Neural progenitor cell (in vitro differentiated cells): ENCODE measurements around the gene DEAF1. TPM values are rescaled to one million over a fixed set of nuclear protein-coding genes. Genes with fewer than 3 reads are reported as not detected.
A peak's percentile ranks its signal among the peaks of the same experiment; 100 is the strongest.

Experiments
- DNase-seq: peaks from one replicate; pipeline ENCODE4 v3.0.0-alpha.2; 2016; ENCODE audit warnings: low spot score
- H2AFZ ChIP-seq: fragments of 200-600 bp; sonication (generic); replicated peaks from 2 replicates; pipeline ENCODE4 v1.6.1; 2016; ENCODE audit warnings: antibody characterized with exemption
- H3F3A ChIP-seq: fragments of 200-600 bp; sonication (generic); 2 replicates; pipeline ENCODE4 v1.6.1; 2016; ENCODE audit warnings: antibody characterized with exemption, low read depth
- H3K27ac ChIP-seq: fragments of 200-600 bp; sonication (generic); 2 replicates; pipeline ENCODE4 v1.5.1; 2016; ENCODE audit warnings: mild to moderate bottlenecking
- H3K27me3 ChIP-seq: fragments of 200-600 bp; sonication (generic); 2 replicates; pipeline ENCODE4 v1.6.1; 2016; ENCODE audit warnings: mild to moderate bottlenecking, moderate library complexity
- H3K36me3 ChIP-seq: fragments of 200-600 bp; sonication (generic); 2 replicates; pipeline ENCODE4 v1.5.1; 2016
- H3K4me1 ChIP-seq: fragments of 200-600 bp; sonication (generic); 2 replicates; pipeline ENCODE4 v1.6.1; 2016; ENCODE audit warnings: mixed run types
- H3K4me2 ChIP-seq: fragments of 200-600 bp; sonication (generic); 2 replicates; pipeline ENCODE4 v1.6.1; 2016
- H3K4me3 ChIP-seq: fragments of 200-600 bp; sonication (generic); 2 replicates; pipeline ENCODE4 v1.5.1; 2016
- H3K79me2 ChIP-seq: fragments of 200-600 bp; sonication (generic); 2 replicates; pipeline ENCODE4 v1.6.1; 2016; ENCODE audit warnings: low read depth
- H3K9ac ChIP-seq: fragments of 200-600 bp; sonication (generic); 2 replicates; pipeline ENCODE4 v1.6.1; 2016
- H3K9me3 ChIP-seq: fragments of 200-600 bp; sonication (generic); 2 replicates; pipeline ENCODE4 v1.5.1; 2016; ENCODE audit warnings: low read depth
- H4K20me1 ChIP-seq: fragments of 200-600 bp; sonication (generic); 2 replicates; pipeline ENCODE4 v1.6.1; 2016; ENCODE audit warnings: low read depth
- H3K27ac Mint-ChIP-seq: 3 replicates; pipeline ENCODE4 v1.8.0; 2021; ENCODE audit warnings: mixed read lengths
- H3K27me3 Mint-ChIP-seq: 2 replicates; pipeline ENCODE4 v1.8.0; 2022; ENCODE audit warnings: low read depth, mild to moderate bottlenecking, inconsistent platforms, moderate library complexity, mixed read lengths; ENCODE audit not compliant: insufficient read depth
- H3K36me3 Mint-ChIP-seq: 3 replicates; pipeline ENCODE4 v1.8.0; 2021; ENCODE audit warnings: mixed read lengths
- H3K4me1 Mint-ChIP-seq: 3 replicates; pipeline ENCODE4 v1.8.0; 2021; ENCODE audit warnings: mixed read lengths
- H3K4me3 Mint-ChIP-seq: 3 replicates; pipeline ENCODE4 v1.8.0; 2021; ENCODE audit warnings: mild to moderate bottlenecking, moderate library complexity, mixed read lengths
- H3K9me3 Mint-ChIP-seq: 3 replicates; pipeline ENCODE4 v1.8.0; 2020; ENCODE audit warnings: mixed read lengths
- EZH2 ChIP-seq: fragments of 200-600 bp; sonication (generic); IDR thresholded peaks from 2 replicates; pipeline ENCODE4 v1.6.1; 2017; ENCODE audit warnings: antibody characterized with exemption, mild to moderate bottlenecking, moderate library complexity
- EZH2phosphoT487 ChIP-seq: fragments of 200-600 bp; sonication (generic); IDR thresholded peaks from 2 replicates; pipeline ENCODE4 v1.6.1; 2017; ENCODE audit warnings: antibody characterized with exemption
- total RNA-seq: library from RNA; depleted of rRNA; stranded (reverse); fragments of >200 nt; gene quantifications from 2 replicates; pipeline ENCODE4 v1.2.3, GENCODE V29; 2015; ENCODE audit warnings: low replicate concordance
- TF ChIP-seq, protein P1 (sequence below): fragments of 200-600 bp; sonication (generic); IDR thresholded peaks from 2 replicates; pipeline ENCODE4 v1.5.1; 2017; ENCODE audit warnings: antibody characterized with exemption, mild to moderate bottlenecking

Gene DEAF1
- total RNA-seq, 1 donor from 2014 or later = 38.4 TPM

DNA sequence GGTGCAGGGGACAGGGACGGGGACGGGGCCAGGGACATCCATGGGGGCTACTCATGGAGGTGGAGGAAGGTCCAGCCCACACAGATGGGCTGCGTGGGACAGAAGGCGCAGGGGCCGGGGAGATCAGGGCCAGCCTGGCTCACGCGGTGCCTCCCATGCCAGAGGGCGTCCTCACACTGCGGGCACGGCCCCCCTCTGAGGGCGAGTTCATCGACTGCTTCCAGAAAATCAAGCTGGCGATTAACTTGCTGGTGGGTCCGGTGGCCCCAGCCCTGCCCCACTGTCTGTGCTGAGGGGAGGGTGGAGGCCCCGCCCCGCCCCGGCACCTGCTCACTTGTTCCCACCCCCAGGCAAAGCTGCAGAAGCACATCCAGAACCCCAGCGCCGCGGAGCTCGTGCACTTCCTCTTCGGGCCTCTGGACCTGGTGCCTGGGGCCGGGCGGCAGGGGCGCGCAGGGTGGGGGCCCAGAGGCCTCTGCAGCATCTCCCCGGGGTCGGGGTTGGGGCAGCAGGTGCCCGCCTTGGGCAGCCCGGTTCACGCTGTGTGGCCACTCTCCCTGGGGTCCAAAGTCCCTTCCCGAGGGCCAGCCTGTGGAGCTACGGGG lies 26.8 kb upstream of the DEAF1 start:
- DNase-seq = no peak
- H3K9ac ChIP-seq = no peak overlapping the region
- H3K27ac Mint-ChIP-seq = no peak overlapping the region
- H3K4me2 ChIP-seq = no peak overlapping the region
- H3K36me3 Mint-ChIP-seq = no peaks in the 10 kb centered on the region
- H3K9me3 Mint-ChIP-seq = peaks cover 2% of the 10 kb centered on the region
- no peak overlapping the region for H3K27ac ChIP-seq
- no peak overlapping the region for H3K4me3 ChIP-seq
- H3K27me3 Mint-ChIP-seq = peaks cover 31% of the 10 kb centered on the region
- H4K20me1 ChIP-seq = peaks cover 1% of the 10 kb centered on the region
- H2AFZ ChIP-seq = no peak overlapping the region
- H3K79me2 ChIP-seq = no peaks in the 10 kb centered on the region
- H3K4me1 ChIP-seq = peaks cover 10% of the 10 kb centered on the region
- TF ChIP-seq, protein P1, sequence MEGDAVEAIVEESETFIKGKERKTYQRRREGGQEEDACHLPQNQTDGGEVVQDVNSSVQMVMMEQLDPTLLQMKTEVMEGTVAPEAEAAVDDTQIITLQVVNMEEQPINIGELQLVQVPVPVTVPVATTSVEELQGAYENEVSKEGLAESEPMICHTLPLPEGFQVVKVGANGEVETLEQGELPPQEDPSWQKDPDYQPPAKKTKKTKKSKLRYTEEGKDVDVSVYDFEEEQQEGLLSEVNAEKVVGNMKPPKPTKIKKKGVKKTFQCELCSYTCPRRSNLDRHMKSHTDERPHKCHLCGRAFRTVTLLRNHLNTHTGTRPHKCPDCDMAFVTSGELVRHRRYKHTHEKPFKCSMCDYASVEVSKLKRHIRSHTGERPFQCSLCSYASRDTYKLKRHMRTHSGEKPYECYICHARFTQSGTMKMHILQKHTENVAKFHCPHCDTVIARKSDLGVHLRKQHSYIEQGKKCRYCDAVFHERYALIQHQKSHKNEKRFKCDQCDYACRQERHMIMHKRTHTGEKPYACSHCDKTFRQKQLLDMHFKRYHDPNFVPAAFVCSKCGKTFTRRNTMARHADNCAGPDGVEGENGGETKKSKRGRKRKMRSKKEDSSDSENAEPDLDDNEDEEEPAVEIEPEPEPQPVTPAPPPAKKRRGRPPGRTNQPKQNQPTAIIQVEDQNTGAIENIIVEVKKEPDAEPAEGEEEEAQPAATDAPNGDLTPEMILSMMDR = no peak
- TF ChIP-seq EZH2phosphoT487 (no peak), EZH2 (no peak)
- H3F3A ChIP-seq = peaks cover 19% of the 10 kb centered on the region
- H3K36me3 ChIP-seq = no peaks in the 10 kb centered on the region
- no peaks in the 10 kb centered on the region for H3K9me3 ChIP-seq
- no peak overlapping the region for H3K4me3 Mint-ChIP-seq
- H3K27me3 ChIP-seq = peaks cover 41% of the 10 kb centered on the region
- H3K4me1 Mint-ChIP-seq = peaks cover 16% of the 10 kb centered on the region

GRCh38 chr11:721247-721740 lies 26.3 kb upstream of the DEAF1 start:
- Histone ChIP-seq H3K27me3 (peaks cover 35% of the 10 kb centered on the region), H3K4me2 (no peak overlapping the region), H3K4me3 (no peak overlapping the region)

DNA sequence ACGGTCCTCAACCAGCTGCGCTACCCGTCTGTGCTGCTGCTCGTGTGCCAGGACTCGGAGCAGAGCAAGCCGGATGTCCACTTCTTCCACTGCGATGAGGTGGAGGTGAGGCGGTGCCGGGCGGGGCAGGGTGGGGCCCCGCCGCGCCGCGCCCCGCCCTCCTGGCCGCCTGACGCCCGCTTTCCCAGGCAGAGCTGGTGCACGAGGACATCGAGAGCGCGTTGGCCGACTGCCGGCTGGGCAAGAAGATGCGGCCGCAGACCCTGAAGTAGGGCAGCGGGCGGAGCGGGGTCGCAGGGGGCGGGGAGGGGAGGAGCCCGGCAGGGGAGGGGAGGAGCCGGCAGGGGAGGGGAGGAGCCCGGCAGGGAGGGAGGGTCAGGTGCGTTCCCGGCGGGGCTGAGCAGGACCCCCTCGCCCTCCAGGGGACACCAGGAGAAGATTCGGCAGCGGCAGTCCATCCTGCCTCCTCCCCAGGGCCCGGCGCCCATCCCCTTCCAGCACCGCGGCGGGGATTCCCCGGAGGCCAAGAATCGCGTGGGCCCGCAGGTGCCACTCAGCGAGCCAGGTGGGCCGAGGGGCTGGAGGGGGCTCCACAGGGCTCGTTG lies 25.7 kb upstream of the DEAF1 start:
- Histone ChIP-seq H4K20me1 (no peaks in the 10 kb centered on the region), H3K79me2 (no peaks in the 10 kb centered on the region), H3K4me3 (peak overlapping the region; percentile 34), H3K4me1 (peaks cover 3% of the 10 kb centered on the region), H3K36me3 (no peaks in the 10 kb centered on the region), H3K27ac (no peak overlapping the region), H2AFZ (no peak overlapping the region), H3K27me3 (peaks cover 30% of the 10 kb centered on the region), H3F3A (peaks cover 19% of the 10 kb centered on the region), H3K9ac (no peak overlapping the region), H3K4me2 (peak overlapping the region; percentile 77), H3K9me3 (no peaks in the 10 kb centered on the region)
- Mint-ChIP-seq H3K27me3 (peaks cover 28% of the 10 kb centered on the region), H3K36me3 (no peaks in the 10 kb centered on the region), H3K9me3 (peaks cover 2% of the 10 kb centered on the region), H3K4me3 (peak overlapping the region; percentile 53), H3K4me1 (peaks cover 13% of the 10 kb centered on the region), H3K27ac (no peak overlapping the region)
- DNase-seq = peak; percentile 91
- TF ChIP-seq, protein P1 = peak; percentile 8
- no peak for TF ChIP-seq EZH2phosphoT487

More at GRCh38 chr11:721247-721740, 26.3 kb upstream of the DEAF1 start:
- Histone ChIP-seq H2AFZ (no peak overlapping the region), H3K79me2 (no peaks in the 10 kb centered on the region), H3K36me3 (no peaks in the 10 kb centered on the region), H3K9me3 (no peaks in the 10 kb centered on the region), H4K20me1 (no peaks in the 10 kb centered on the region), H3F3A (peaks cover 19% of the 10 kb centered on the region), H3K9ac (no peak overlapping the region), H3K27ac (no peak overlapping the region), H3K4me1 (peaks cover 7% of the 10 kb centered on the region)
- H3K9me3 Mint-ChIP-seq = peaks cover 2% of the 10 kb centered on the region
- peaks cover 31% of the 10 kb centered on the region for H3K27me3 Mint-ChIP-seq
- TF ChIP-seq EZH2 (no peak), EZH2phosphoT487 (no peak)
- TF ChIP-seq, protein P1 = no peak
- H3K4me3 Mint-ChIP-seq = peak overlapping the region; percentile 41
- peak; percentile 28 for DNase-seq
- H3K27ac Mint-ChIP-seq = no peak overlapping the region
- H3K36me3 Mint-ChIP-seq = no peaks in the 10 kb centered on the region
- peaks cover 13% of the 10 kb centered on the region for H3K4me1 Mint-ChIP-seq
